ENCODE measurements around the gene EBI3.
"Not testable (repeated sequence)": the region's sequence is repeated elsewhere in the genome, so short reads cannot be mapped to it uniquely, and the experiment has no call there.

Gene EBI3

DNA sequence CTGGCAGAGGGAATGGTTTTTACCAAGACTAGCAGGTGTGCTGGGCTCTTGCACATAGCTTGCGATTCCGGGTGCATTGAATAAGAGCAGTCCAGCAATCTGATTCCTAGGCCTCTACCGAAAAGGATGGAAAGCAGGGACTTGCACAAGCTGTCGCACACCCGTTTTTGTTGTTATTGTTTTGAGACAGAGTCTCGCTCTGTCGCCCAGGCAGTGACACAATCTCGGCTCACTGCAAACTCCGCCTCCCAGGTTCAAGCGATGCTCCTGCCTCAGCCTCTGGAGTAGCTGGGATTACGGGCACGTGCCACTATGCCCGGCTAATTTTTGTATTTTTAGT, 5.5 kb downstream of the EBI3 start:
- Histone ChIP-seq H3K9me3 (no peaks in the 10 kb centered on the region), H3K27me3 (peaks cover 17% of the 10 kb centered on the region), H3K27ac (no peak overlapping the region), H3K4me3 (ENCODE audit: low read depth in 1 of 2, low read length in 1 of 2) (no peak overlapping the region), H3K4me1 (ENCODE audit: control insufficient read depth in 1 of 2, insufficient read depth in 1 of 2, low read depth in 1 of 2, low read length in 1 of 2) (no peaks in the 10 kb centered on the region), H3K36me3 (no peaks in the 10 kb centered on the region)
- TF ChIP-seq, protein P1, sequence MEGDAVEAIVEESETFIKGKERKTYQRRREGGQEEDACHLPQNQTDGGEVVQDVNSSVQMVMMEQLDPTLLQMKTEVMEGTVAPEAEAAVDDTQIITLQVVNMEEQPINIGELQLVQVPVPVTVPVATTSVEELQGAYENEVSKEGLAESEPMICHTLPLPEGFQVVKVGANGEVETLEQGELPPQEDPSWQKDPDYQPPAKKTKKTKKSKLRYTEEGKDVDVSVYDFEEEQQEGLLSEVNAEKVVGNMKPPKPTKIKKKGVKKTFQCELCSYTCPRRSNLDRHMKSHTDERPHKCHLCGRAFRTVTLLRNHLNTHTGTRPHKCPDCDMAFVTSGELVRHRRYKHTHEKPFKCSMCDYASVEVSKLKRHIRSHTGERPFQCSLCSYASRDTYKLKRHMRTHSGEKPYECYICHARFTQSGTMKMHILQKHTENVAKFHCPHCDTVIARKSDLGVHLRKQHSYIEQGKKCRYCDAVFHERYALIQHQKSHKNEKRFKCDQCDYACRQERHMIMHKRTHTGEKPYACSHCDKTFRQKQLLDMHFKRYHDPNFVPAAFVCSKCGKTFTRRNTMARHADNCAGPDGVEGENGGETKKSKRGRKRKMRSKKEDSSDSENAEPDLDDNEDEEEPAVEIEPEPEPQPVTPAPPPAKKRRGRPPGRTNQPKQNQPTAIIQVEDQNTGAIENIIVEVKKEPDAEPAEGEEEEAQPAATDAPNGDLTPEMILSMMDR (IDR thresholded peaks at IDR 0.05): no peak

DNA sequence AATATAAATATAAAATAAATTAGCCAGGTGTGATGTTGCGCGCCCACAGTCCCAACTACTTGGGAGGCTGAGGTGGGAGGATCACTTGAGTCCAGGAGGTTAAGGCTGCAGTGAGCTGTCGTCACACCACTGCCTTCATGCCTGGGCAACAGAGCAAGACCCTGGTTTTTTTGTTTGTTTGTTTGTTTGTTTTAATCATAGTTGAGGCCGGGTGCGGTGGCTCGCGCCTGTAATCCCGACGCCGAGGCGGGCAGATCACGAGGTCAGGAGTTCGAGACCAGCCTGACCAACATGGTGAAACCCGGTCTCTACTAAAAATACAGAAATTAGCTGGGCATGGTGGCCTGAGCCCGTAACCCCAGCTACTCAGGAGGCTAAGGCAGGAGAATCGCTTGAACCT, 8.2 kb downstream of the EBI3 start:
- not testable (repeated sequence) for H3K36me3 ChIP-seq; H3K27ac ChIP-seq; H3K4me1 ChIP-seq (ENCODE audit: control insufficient read depth in 1 of 2, insufficient read depth in 1 of 2, low read depth in 1 of 2, low read length in 1 of 2); H3K9me3 ChIP-seq; H3K4me3 ChIP-seq (ENCODE audit: low read depth in 1 of 2, low read length in 1 of 2)
- peaks cover 28% of the 10 kb centered on the region for H3K27me3 ChIP-seq

DNA sequence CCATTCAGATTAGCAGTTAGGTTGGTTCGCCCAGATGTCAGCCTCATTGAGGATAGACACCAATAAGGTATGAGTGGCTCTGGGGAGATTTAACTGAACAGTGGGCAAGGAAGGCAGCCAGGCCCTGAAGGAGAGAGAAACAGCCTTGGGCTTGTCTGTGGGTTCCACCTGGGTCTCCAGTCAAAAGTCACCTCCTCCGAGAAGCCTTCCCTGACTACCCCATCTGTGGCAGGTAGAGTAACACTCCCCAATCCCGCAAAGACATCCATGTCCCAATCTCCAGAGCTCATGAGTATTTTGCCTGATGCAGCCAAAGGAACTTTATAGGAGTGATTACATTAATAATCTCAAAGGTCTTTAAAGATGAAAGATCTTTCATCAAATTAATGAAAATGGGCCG, 9.5 kb downstream of the EBI3 start:
- H3K9me3 ChIP-seq: no peaks in the 10 kb centered on the region
- H3K4me1 ChIP-seq (ENCODE audit: control insufficient read depth in 1 of 2, insufficient read depth in 1 of 2, low read depth in 1 of 2, low read length in 1 of 2): no peaks in the 10 kb centered on the region
- H3K27ac ChIP-seq: no peak overlapping the region
- peaks cover 35% of the 10 kb centered on the region for H3K27me3 ChIP-seq
- no peak overlapping the region for H3K4me3 ChIP-seq (ENCODE audit: low read depth in 1 of 2, low read length in 1 of 2)
- H3K36me3 ChIP-seq: no peaks in the 10 kb centered on the region
- TF ChIP-seq, protein P1 (IDR thresholded peaks at IDR 0.05): no peak

DNA sequence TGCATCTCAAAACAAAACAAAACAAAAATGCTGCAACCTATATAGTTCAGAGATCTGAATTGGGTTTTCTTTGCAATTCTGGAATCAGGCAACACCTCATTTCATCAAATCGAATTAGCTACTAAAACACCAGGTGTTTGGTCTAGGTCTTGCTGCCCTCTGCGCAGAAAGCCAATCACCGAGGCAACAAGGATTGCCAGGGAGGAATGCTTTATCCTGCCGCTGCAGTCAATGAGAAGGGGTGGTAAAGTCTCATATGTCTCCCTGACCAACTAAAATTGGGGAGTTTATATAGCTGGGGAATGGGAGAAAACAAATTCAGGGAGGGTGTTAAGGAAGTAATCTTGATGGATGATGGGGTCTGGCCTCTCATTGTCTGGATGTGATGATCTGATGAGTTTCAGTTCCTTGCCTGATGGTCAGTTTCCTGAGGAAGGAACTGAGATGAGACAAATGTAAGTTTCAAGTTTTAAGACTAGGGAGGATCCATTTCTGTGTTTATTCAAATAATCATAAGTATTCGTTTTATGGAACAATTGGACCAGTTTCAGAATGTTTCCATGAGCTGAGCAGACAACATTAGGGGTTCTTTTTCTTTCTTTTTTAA, 12.6 kb downstream of the EBI3 start:
- TF ChIP-seq, protein P1 (IDR thresholded peaks at IDR 0.05): no peak
- Histone ChIP-seq H3K4me1 (ENCODE audit: control insufficient read depth in 1 of 2, insufficient read depth in 1 of 2, low read depth in 1 of 2, low read length in 1 of 2) (peaks cover 7% of the 10 kb centered on the region in 2 experiments), H3K9me3 (no peaks in the 10 kb centered on the region), H3K27ac (no peak overlapping the region), H3K36me3 (no peaks in the 10 kb centered on the region), H3K4me3 (ENCODE audit: low read depth in 1 of 2, low read length in 1 of 2) (no peak overlapping the region), H3K27me3 (peaks cover 25% of the 10 kb centered on the region)

DNA sequence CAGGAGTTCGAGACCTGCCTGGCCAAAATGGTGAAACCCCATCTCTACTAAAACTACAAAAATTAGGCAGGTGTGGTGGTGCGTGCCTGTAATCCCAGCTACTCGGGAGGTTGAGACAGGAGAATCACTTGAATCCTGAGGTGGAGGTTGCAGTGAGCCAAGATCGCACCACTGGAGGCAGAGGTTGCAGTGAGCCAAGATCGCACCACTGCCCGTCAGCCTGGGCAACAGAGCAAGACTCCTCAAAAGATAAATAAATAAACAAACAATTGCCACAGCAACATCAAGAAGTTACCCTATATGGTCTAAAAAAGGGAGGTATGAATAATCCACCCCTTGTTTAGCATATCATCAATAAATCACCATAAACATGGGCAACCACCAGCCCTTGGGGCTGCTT, 16.6 kb downstream of the EBI3 start:
- H3K9me3 ChIP-seq; H3K4me3 ChIP-seq (ENCODE audit: low read depth in 1 of 2, low read length in 1 of 2); H3K27ac ChIP-seq; H3K4me1 ChIP-seq (ENCODE audit: control insufficient read depth in 1 of 2, insufficient read depth in 1 of 2, low read depth in 1 of 2, low read length in 1 of 2): not testable (repeated sequence)
- H3K36me3 ChIP-seq: peaks cover 20% of the 10 kb centered on the region
- peaks cover 19% of the 10 kb centered on the region for H3K27me3 ChIP-seq

DNA sequence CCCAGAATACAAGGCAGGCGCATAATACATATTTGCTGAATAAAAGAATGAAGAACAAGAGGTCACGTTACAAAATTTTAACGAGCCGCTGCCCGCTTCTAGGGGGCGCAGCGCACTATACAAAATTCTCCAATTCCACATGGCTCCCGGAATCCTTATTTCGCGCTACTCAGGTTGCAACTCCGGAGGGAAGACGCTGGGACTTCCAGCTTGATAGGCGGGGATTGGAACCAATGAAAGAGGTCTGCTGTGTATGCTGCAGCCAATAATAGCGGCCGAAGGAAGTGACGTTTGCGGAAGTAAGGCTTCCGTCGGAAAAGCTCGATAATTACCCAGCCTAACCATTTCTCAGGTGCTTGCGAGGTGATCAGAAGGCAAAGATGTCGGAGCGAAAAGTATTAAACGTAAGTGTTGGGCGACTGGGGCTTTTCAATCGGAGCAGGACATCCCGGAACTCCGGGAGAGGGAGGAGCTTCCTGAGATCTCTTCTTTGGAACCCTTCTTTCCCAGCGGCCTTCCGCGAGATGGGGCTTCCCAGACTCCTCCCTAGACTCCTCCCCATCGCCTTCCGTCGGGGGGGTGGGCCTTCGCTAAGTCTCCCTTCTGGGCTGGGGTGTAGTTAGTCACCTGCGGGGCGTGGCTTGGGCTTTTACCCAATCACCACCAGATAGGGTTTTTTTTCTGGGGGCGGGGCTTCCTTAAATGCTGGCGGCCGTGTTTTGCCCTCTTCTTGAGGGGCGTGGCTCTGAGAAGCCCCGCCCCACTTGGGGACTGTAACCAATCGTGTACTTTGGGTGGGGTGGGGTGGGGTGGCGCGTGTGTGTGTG, 17.7 kb downstream of the EBI3 start, which contains the start of gene YJU2:
YJU2 (plus strand) TSS at position 314 of the 827 bp plus-strand sequence; CDS start at position 381, 67 bp downstream.
- peak within 1 kb of the TSS; percentile 99 for H3K27ac ChIP-seq
- TF ChIP-seq, protein P1 (IDR thresholded peaks at IDR 0.05): no peak

More for the DNA sequence above, 17.7 kb downstream of the EBI3 start, which contains the start of gene YJU2:
- Histone ChIP-seq H3K4me3 (ENCODE audit: low read depth in 1 of 2, low read length in 1 of 2) (peak within 1 kb of the TSS; percentile 84 to 91), H3K36me3 (peaks cover 29% of the 10 kb centered on the region), H3K27me3 (peaks cover 13% of the 10 kb centered on the region), H3K4me1 (ENCODE audit: control insufficient read depth in 1 of 2, insufficient read depth in 1 of 2, low read depth in 1 of 2, low read length in 1 of 2) (peaks cover 7 to 10% of the 10 kb centered on the region in 2 experiments), H3K9me3 (no peaks in the 10 kb centered on the region)

Measured in neutrophil (primary cell).